ENCODE data around the gene MATK.

Gene MATK

DNA sequence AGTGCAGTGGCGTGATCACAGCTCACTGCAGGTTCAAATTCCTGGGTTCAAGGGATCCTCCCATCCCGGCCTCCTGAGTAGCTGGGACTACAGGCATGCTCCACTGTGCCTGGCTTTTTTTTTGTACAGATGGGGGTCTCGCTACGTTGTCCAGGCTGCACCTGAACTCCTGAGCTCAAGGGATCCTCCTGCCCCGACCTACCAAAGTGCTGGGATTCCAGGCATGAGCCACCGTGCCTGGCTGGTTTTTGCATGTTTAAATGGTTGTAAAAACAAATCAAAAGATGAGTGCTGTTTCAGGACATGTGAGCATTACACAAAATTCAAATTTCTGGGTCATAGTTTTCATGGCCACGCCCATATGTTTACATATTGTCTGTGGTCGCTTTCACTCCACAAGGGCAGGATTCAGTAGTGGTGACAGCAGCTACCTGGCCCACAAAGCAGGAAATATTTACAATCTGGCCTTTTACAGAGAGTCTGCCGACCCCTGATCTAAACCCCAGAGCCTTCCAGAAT lies 5.3 kb downstream of the MATK start:
- POLR2A ChIA-PET = no interaction called here
- no peak for DNase-seq (ENCODE audit: low read depth, low spot score)
- no peak overlapping the region for H3K4me3 ChIP-seq (ENCODE audit: low read depth, low read length)
- CTCF ChIA-PET = interaction anchor here (1.1 to 1.6 kb wide), 2 partner anchors 19 to 115 kb away, joined by 3 to 4 read pairs; partner anchors contain the start of gene MRPL54
- TF ChIP-seq, protein P1, sequence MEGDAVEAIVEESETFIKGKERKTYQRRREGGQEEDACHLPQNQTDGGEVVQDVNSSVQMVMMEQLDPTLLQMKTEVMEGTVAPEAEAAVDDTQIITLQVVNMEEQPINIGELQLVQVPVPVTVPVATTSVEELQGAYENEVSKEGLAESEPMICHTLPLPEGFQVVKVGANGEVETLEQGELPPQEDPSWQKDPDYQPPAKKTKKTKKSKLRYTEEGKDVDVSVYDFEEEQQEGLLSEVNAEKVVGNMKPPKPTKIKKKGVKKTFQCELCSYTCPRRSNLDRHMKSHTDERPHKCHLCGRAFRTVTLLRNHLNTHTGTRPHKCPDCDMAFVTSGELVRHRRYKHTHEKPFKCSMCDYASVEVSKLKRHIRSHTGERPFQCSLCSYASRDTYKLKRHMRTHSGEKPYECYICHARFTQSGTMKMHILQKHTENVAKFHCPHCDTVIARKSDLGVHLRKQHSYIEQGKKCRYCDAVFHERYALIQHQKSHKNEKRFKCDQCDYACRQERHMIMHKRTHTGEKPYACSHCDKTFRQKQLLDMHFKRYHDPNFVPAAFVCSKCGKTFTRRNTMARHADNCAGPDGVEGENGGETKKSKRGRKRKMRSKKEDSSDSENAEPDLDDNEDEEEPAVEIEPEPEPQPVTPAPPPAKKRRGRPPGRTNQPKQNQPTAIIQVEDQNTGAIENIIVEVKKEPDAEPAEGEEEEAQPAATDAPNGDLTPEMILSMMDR (IDR thresholded peaks at IDR 0.05; ENCODE audit: insufficient read depth, low read length, missing control alignments) = no peak

DNA sequence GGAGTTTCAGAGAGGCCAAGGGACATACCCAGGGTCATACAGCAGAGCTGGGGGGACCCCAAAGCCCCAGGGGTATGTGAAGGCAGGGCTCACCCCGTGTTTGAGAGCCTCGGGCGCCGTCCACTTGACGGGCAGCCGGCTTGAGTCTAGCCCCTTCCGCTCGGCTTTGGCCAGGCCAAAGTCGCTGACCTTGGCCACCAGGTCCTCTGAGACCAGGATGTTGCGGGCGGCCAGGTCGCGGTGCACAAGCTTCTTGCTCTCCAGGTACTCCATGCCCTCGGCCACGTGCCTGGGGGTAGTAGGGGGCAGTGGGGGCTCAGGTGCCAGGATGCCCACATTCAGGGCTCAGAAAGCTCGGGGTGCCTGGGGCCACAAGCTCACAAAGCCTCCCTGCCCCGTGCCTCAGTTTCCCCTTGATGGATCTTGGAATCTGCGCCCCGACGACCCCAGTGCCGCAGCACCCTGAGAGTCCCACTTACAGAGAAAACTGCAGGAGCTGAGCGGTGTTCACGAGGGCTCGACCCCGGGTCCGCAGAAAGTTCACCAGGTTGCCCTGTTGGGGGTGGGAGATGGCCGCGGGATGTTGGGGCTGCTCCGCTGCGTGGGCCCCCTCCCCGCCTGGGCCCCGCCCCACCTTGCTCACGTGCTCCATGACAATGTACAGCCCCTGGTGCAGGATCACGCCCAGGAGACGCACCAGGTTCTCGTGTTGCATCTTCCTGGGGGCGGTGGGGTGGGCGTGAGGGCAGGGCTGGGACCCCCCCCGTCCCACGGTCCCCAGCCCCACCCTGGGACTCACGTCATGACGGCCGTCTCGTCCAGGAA lies 7.1 kb downstream of the MATK start:
- TF ChIP-seq, protein P1 (IDR thresholded peaks at IDR 0.05; ENCODE audit: insufficient read depth, low read length, missing control alignments) = no peak
- ChIA-PET CTCF (no interaction called here), POLR2A (no interaction called here)
- no peak for DNase-seq (ENCODE audit: low read depth, low spot score)
- no peak overlapping the region for H3K4me3 ChIP-seq (ENCODE audit: low read depth, low read length)

DNA sequence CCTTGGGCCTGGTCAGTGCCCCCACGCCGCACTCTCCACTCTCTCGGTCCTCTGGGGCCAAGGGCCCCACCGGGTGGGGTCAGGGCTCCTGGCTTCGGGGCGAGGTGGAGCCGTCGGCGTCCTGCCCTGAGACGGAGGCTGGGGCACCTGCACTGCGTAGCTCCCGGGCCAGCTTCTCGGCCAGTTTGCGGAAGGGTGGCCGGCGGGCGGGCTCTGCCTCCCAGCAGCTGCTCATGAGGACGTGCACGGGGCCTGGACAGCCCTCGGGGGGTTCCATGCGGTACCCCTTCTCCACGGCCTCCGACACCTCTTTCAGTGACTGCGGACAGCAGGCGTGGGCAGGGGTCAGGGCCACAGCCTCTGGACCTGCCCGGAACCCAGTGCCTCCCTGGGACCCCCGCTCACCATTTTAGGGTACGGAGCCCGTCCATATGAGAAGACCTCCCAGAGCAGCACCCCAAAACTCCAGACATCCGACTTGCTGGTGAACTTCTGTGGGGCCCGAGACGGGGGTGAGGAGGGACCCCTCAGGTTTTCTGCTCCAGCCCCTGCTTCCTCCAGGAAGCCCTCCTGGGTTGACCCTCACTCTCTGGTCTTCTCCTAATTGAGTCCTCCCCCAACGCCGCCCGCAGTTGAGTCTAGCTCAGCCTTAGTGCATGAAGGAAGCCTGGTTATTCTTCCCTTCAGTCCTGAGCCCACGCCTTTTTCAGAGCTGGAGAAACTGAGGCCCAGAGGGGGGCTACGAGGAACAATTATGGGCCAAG lies 7.9 kb downstream of the MATK start:
- H3K4me3 ChIP-seq (ENCODE audit: low read depth, low read length) = no peak overlapping the region
- ChIA-PET POLR2A (no interaction called here), CTCF (no interaction called here)
- TF ChIP-seq, protein P1 (IDR thresholded peaks at IDR 0.05; ENCODE audit: insufficient read depth, low read length, missing control alignments) = no peak
- no peak for DNase-seq (ENCODE audit: low read depth, low spot score)

DNA sequence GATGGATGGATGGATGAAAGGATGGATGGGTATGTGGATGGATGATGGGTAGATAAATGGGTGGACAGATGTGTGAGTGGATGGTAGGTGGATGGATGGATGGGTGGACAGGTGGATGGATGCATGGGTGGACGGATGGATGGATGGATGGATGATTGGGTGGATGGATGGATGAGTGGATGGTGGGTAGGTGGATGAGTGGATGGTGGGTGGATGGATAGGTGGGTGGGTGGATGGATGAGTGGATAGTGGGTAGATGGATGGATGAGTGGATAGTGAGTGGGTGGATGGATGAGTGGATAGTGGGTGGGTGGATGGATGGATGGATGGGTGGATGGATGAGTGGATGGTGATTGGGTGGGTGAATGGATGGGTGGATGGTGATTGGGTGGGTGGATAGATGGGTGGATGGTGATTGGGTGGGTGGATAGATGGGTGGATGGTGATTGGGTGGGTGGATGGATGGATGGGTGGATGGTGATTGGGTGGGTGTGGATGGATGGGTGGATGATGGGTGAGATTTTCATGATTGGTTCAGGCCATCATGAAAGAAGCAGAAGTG lies 9.6 kb downstream of the MATK start:
- ChIA-PET CTCF (no interaction called here), POLR2A (no interaction called here)
- no peak for DNase-seq (ENCODE audit: low read depth, low spot score)
- H3K4me3 ChIP-seq (ENCODE audit: low read depth, low read length) = no peak overlapping the region
- TF ChIP-seq, protein P1 (IDR thresholded peaks at IDR 0.05; ENCODE audit: insufficient read depth, low read length, missing control alignments) = no peak

DNA sequence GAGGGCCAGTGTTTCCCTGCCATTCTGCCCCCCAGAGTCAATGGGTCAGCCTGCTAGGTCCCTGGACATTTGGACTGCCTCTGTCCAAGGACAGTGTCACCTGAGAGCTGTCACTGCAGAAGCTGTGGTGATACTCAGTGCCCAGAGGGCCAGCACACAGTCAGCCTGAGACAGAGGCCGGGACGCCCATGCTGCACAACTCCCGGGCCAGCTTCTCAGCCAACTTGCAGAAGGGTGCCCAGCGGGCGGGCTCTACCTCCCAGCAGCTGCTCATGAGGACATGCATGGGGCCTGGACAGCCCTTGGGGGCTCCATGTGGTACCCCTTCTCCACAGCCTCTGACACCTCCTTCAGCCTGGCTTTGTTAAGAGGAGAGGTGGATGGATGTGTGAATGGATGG lies 10.3 kb downstream of the MATK start:
- POLR2A ChIA-PET = no interaction called here

More for the DNA sequence above, 10.3 kb downstream of the MATK start:
- no peak for DNase-seq (ENCODE audit: low read depth, low spot score)
- H3K4me3 ChIP-seq (ENCODE audit: low read depth, low read length) = no peak overlapping the region
- TF ChIP-seq, protein P1 (IDR thresholded peaks at IDR 0.05; ENCODE audit: insufficient read depth, low read length, missing control alignments) = no peak
- CTCF ChIA-PET = interaction anchor here (2.3 kb wide), 1 partner anchor 13 kb away, joined by 6 read pairs; the partner anchor contains the start of gene MRPL54

Data from AG04449 (cell line).